SIG-M5 treated with dmso at 0.1 percent for 504 hours (cell line): ENCODE results near the gene TRIO.

ENCODE experiments used
- DNase-seq: peaks from one replicate; lab custom pipeline; 2025; ENCODE audit not compliant: unreplicated experiment; lab: John Stamatoyannopoulos, UW

Gene TRIO

DNA sequence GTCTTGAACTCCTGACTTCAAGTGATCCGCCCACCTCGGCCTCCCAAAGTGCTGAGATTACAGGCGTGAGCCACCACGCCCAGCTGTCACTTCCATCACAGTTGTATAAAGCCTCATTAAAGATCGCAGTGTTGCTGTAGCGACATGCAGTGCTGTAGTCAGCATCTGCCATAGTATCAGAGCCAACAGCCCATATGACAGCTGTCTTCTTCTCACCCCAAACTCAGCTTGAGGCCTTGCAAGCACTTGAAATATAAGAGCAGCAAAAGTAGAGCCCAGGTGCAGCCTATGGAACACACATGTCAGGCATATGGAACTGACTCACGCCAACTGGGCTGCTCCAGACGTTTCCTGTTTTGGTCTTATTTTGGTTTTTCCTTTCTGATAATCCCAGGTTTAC, 167.8 kb downstream of the TRIO start:
- DNase-seq: no peak

DNA sequence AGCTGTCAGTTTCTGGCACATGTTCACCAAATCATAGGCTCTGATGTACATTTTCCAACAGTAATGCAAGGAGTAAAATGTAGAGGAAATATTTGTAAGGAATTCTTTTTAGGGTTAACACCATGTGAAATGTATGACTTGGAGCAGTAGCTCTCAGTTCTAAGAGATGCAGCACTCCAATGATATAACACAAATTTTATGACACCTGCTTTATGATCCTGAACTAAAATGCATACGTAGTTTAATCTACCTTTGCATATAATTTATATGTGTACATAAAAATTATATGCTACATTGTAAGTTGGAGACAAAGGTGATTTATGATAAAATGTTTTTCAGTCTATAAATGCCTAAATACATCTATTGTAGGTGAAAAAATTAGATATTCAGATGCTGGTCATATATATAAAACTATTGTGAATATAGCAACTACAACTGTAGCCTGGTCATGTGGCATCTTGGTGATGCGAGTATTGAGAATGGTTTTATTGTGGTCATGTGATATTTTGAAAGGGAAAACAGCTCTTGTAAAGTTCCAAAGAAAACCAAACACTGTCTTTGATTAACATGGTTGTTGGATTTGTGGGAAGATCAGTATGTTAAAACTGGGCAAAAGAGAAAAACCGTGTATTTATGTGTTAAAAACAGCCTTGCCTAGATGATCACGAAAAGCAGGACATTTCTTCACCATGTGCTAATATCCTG, 171.0 kb downstream of the TRIO start:
- no peak for DNase-seq

DNA sequence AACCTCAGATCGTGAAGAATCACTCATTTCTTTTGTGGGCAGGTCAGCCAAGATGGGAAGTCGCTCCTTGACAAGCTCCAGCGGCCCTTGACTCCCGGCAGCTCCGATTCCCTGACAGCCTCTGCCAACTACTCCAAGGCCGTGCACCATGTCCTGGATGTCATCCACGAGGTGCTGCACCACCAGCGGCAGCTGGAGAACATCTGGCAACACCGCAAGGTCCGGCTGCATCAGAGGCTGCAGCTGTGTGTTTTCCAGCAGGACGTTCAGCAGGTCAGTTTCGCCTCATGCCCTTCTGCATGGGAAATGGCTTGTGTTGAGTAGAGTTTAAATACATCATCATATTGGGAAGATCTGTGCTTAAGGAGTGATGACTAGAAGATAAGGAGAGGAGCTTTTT, 173.3 kb downstream of the TRIO start:
- DNase-seq: no peak

DNA sequence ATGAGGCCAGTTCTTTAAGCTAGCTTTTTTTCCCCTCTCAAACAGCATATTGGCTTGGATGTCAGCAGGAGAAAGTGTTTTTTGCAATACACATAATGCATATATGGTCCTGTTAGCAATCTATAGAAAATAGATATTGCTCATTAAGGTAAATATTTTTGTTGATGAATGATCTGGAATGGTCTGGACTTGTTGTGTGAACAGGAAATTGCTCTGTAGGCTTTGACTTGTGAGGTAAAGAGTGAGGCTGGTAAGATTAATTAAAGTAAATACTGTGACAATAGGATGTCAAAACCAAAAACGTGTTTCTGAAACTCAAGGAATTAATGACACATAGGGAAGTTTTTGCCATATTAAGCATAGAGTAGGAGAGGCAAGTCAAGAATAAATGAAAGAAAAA, 176.0 kb downstream of the TRIO start:
- no peak for DNase-seq

DNA sequence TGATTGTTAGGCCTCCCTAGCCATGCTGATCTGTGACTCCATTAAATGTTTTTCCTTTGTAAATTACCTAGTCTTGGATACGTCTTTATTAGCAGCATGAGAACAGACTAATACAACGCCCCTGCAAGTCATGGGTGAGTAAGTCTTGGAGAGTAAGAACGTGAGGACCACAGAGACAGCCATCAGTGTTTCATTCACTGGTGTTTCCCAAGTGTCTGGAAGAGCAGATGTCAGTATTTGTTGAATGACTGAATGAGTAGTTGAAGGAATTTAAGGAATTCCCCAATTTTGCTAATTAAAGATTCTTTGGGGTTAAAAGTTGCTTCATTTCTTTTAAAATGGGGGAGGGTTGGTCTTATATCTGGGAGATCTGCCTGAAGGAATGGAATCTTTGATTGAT, 178.8 kb downstream of the TRIO start:
- DNase-seq: no peak

DNA sequence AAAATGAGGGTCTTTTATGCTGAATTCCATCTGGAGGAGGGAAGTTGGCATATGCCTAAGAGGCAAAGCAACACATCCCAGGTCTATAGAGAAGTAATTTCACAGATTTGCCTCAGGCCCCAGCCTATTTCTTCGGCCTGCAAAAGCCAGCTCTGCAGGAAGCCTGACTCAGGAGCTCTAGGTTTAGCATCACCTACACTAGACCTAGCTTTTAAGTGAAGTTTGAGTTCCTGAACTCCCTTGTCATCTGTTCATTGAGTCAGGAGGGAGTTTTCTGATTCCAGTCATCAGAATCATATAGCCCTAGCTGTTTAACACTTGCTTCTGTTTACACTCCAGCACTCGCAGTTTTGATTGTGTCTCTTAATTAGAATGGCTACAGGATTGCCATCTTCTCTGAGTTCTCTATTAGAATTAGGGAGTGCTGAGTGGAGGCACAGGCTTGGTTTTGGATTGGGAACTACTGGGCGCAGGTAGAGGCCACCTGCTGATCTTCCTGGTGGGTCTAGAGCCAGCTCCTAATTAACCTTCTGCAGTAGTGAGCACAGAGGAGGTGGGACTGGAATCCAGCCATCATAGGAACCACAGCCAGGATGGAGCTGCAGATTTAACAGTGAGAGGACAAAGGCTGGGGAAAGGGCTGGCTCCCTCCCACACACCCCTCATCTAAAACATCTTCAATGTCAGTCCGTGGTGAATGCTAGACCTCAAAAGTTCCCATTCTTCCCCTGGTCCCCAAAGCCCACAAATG, 179.5 kb downstream of the TRIO start:
- no peak for DNase-seq

DNA sequence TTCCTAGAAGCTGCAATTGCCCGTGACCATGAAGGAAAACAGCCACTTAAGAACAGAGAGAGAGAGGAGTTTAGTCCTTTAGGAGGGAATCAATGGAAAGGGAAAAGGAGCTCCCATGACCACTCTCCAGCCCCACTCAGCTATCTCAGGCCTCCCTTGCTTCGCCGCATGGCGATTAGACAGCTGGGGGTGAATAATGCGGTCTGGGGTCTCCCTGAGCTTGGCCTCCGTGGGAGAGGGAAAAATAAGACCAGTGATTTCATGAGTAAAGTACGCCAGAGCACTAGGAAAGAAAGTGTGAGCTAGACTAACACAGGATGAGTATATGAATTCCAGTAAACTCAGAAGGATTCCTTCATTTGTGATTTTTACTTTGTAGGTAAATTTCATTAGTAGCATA, 180.3 kb downstream of the TRIO start:
- DNase-seq: no peak

DNA sequence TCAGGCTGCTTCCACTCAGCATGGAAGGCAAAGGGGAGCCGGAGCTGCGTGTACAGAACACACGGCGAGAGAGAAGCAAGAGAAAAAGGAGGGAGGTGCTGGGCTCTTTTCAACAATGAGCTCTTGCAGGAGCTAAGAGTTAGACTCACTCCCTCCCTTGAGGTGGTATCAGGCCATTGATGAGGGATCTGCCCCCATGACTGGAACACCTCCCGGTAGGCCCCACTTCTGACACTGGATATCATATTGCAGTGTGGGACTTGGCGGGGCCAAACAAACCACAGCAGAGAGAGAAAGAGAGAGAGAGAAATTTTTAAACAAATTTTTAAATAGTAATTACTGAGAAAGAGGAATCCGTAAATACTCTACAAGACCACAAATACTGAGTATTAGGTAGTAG, 182.2 kb downstream of the TRIO start:
- DNase-seq: no peak

DNA sequence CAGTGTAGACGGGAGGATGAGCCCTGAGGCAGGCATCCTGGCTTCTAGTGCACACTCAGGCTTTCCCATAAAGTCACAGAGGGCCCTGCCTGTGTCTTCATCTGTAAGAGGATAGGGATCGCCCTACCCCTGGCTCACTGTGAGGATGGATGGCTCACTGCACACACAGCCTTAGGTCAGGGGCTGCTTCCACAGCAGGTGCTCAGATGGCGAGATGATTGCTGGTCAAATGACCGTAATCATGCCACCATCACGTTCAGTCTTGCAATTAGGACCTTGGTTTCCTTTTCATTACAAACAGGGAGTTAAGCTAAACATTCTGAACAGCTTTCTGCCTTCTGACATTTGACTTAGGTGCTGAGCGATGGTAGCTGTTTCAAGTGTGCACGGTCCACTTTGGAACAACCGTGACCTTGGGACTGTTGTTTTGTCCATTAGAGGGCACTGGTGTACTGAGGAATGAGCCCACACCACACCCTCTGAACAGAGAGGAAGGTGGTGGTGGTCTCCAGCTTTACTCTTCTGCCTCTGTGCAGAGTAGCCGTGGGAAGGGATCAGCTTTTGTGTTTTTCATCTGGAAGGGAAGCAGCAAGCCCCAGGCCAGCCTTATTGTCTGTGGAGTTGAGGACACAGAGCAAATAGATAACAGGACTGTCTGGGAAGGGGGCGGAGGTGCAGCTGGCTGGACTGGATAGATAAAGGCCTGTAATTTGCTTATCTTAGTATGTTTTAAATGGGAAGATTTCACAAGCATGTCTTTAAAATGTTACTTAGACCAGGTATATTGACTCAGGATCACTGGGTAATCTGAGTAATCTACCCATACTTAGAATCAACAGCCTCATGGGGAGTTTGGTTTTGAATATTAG, 183.1 kb downstream of the TRIO start:
- no peak for DNase-seq

DNA sequence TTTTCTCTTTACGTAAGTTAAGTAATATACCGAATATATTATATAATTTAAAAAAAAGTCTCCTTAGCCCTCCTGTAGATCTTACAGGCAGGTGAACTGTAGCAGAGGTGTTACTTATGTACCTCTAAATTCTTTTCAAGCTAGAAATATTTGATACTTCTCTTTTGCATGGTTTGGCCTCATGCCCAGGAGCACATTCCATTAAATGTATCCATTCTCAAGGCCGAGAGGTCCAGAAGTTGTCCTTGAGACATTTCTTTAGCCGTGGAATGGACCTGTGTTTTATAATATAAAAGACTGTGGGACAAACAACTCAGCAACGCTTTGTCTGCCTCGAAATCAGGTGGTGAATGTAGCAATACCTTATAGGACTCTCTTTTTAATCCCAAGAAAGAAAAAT, 184.5 kb downstream of the TRIO start:
- no peak for DNase-seq

DNA sequence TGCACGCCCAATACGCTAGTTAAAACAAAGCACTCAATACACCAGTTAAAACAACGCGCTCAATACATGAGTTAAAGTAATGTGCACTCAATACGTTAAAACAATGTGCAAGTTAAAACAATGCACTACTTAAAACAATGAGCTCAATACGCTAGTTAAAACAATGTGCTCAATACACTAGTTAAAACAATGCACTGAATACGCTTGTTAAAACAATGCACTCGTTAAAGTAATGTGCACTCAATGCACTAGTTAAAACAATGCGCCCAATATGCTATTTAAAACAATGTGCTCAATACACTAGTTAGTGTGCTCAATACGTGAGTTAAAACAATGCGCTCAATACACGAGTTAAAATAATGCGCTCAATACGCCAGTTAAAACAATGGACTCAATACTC, 185.0 kb downstream of the TRIO start:
- no peak for DNase-seq

DNA sequence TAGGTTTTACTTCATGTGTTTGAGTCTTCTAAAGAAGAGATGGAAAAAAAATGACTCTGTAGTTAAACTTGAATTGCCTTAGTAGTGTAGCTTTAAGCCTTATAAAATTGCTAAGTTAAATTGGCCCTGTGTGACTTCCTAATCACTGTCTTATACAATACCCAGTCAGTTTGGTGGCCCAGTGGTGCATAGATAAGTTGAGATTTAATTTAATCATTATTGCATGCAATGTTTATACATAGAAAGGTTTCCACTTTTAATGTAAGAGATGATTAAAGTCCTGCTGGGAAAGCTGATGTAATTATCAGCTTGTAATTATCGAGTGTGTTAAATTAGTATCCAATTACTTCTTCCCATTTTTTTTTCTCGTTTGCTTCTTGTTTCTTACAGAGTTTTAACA, 187.1 kb downstream of the TRIO start:
- DNase-seq: no peak

DNA sequence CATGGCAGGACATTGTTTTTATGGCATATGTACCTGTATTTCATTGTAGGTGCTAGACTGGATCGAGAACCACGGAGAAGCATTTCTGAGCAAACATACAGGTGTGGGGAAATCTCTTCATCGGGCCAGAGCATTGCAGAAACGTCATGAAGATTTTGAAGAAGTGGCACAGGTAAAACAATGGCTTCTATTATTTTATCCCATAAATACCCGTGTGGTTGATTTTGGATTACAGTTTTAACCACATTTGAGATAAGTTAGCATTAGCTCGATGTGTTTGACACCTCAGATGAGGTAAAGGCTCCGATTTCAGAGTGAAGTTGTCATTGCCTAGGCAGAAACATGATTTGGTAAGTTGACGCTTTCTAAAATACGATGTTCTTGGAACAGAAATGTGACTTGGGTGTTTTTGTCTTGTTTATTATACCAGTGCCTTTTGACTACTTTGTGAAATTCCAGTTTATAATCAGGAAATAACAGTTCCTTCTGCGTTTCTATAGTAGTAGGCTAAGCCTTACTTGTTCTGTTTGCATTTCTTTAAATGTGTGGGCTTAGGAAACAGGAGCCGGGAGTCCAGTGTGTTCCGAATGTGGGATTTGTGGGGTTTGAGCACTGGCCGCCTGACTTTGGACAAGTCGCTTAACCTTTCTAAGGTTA, 187.7 kb downstream of the TRIO start:
- no peak for DNase-seq

DNA sequence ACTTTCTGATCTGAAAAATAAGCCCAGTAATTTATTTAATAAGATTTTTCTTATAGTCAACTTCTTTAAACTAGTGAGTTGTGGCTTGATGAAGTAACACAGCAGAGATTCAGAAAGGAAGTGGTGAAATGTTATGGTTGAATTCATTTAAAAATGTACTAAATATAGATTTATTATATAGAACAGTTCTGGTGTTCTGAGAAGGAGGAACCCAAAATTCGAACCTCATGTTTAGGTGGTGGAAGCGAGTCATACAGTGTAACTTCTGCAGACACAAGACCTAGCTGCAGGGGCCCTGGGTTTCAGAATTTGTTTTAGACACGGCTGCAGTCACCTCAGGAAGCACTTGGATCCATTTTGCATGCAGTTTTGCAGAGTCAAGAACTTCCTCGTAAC, 188.2 kb downstream of the TRIO start:
- peak; percentile 88 for DNase-seq

DNA sequence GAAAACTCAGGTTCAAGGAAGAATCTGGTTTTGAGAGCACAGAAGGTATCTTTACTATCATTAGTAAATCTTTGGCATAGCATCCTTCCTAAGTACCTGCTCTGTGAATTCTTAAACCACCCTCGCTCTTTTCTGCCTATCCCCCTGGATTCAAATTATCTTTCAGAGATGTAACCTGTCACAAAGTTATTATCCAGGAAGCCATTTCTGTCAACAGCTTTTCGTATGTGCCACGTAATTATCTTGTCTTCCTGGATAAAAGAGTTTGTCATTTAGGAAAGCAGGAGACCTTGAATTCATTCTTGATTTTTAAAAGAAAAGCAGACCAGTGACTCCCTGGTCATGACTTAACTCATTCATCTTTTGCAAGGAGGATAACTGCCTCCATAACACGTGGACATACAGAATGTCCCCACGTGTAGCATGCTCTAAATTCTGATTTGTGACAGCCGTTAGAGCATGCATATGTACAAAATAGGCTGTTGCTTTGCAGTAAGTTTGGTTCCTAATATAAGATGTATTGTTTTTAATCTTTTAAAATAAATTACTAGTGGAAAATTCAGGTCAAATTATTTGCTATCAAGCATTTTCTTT, 189.0 kb downstream of the TRIO start:
- DNase-seq: no peak

DNA sequence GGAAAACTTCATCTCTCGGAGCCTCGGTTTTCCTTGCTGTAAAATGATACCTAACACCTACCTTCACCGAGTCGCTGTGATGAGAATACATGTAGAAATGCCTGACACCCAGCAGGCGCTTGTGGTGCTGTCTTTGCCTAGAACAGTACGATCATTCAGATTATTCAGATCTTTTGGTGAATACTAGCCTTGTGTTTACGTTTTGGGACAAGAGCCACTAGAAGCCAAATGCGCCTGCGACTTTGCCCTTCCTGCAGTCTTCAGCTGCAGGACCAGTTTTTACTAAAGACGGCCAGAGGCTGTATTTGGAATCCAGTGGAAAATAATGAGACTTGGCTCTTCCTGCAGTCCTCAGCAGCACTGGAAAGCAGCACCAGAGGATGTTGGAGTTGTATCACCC, 189.6 kb downstream of the TRIO start:
- no peak for DNase-seq

DNA sequence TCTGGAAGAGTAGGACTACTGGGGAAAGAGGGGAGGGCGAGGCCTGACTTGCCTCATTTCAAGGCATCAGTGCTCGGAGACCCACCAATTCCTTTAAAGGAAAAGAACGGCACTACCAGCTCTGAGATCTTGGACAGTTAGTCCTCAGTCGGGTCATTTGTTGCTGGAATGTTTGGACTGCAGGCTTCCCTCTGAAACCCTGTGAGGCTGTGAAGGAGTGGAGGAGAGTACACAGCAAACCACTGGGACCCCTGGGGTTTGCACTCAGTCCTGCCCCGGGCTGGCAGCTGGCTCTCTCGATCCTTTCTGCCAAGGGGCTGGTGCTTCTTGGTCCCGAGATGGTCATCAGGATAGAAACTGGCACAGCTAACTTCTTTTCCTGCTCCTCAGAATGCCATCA, 194.5 kb downstream of the TRIO start:
- DNase-seq: no peak

DNA sequence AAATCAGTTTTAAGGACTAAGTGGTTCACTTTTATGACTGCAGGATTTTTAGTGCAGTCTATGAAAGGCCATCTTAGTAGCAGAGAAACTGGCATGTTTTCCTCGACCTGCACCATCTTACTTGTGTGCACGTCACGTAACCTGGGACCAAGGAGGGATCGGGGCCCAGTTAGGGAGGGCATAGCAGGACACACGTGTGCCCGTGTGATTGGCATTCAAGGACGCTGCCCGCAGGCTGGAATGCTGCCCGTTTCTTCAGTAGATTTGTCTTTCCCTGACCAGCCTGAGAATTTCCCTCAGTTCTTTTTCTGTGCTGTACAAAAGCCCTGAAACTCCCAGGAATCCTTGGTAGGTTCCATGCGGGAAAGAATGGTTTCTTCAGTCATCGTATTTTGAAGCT, 196.3 kb downstream of the TRIO start:
- DNase-seq: no peak

DNA sequence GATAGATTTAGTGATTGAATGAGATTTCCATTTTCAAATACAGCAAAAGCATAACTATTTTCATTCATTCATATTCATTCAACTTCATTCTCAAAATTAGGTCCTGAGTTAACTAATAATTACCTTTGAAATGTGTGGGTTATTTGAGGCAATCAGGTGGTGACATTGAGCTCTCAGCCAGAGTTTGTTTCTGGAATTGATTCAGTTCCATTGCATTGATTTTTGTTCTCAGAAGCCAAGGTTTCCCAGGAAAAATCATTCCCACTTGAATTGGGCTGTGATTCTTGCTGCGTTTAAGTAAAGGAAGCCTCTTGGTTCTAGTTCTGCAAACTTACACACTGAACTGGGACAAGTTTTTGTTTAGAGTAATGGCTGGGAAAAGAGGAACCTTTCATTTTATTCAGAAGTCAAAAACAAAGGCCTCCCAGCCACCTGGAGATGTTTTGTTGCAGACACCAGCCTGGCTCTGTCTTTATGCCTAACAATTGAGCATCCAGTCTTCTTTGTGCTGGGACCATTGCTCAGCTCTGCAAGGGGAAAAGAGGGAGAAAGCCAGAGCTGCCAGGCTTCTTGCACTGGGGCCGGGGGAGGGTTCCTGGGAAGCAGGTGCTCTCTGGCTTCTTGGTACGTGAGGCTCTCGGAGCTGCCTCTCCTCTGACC, 198.6 kb downstream of the TRIO start:
- DNase-seq: no peak

DNA sequence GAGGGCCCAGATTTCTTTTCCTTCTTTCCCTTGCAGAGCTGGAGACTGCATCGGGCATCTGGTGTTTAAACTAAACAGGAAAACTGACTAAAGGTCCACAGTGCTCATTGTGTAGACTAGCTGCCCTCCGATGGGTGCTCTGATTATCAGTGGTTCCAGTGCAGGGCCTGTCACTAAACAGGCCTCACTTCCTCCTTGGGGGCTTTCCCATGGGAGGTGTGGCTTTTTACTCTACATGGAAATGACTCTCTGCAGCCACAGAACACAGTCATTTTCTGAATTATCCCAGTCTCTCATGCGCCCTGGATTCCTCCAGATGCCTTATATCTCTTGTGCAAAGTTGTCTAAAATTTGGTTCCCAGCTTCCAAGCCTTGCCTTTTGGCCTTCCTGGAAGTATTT, 199.2 kb downstream of the TRIO start:
- DNase-seq: no peak

DNA sequence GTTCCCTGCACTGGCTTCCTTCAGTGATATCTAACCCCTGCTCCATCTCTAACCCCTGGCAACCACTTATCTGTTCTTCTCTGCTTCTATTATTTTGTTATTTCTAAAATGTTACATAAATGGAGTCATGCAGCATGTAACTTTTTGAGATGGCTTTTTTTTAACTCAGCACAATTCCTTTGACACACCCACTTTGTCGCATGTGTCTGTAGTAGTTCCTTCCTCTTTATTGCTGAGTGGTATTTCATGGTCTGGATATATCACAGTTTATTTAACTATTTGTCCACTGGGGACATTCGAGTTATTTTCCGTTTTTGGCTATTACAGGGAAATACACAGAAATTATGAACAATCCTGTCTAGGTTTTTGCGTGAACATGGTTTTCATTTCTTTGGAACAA, 200.2 kb downstream of the TRIO start:
- DNase-seq: peak; percentile 53
